GM21423 (cell line): ENCODE data around the gene TPD52L2.
"Not testable (repeated sequence)": the region's sequence is repeated elsewhere in the genome, so short reads cannot be mapped to it uniquely, and the experiment has no call there.

Source experiments
- ATAC-seq: cut with Tn5 transposase; IDR thresholded peaks from one replicate; pipeline ENCODE4 v1.9.1; 2021; ENCODE audit warnings: mild to moderate bottlenecking, moderate library complexity; ENCODE audit not compliant: unreplicated experiment

Gene TPD52L2

DNA sequence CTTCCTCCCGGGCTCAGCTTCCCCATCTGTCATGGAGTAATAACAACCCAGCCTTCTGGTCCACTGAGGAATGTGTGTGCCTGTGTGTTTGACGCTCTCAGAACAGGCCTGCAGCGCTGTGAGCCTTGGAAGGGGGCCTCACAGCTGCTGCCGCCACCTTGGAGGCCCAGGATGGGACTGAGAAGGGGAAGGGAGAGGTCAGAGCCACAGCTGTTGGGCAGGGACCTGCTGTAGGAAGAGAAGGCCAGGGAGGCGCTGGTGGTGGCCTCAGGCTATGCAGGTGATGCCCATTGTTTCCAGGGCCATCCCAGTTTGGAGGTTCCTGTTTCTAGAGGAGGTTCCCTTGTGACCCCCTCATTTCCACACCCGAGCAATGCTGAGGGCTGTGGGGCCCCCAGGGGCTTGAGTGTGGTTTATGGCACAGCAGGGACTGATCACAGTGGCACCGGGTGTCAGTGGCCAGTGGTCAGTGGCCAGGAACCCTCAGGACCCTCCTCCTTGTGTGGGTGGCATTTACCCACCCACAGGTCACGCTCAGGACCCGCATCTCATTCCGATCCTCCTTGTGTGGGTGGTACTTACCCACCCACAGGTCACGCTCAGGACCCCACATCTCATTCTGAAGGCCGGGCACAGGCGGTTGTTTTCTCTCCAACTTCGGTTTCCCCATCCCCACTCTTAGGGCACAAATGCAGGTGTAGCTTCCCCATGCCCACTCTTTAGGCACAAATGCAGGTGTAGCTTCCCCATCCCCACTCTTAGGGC lies 14.0 kb downstream of the TPD52L2 start:
- no peak for ATAC-seq

- ATAC-seq: not testable (repeated sequence)
These were observed 15.8 kb downstream of the TPD52L2 start for GRCh38 chr20:63880901-63881300.

DNA sequence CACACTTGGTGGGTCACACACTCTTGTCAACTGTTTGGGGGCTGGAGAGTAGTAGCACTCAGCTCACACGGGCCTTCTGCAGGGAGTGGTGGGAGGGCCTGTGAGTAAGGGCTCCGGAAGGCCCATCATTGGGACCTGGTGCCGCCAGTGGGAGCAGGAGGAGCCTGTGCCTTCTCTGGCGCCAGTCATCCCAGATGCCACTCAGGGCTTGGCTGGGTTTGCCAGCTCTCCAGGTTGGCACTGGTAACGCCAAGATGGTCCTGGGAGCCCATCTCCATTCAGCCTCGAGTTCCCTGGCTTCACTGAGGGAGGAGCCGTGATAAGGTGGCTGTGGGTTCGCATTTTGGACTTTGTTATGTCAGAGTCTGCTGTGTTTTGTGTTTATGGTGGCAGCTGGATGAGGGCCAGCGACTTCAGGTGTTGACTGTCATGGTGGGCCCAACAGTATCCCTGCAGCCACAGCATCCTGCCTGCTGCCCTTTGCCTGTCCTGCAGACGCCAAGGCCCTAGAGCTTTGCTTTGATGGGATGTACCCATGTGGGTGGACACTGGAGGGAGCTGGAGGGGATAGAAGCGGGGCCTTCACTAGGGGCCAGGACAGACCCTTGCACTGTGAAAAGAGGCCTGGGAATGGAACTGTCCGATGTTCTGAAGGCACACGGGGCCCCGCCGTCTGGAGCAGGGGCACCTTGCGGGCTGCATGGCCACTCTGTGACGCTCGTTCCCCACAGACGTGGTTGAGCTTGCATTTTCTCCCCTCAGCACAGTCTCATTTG lies 16.6 kb downstream of the TPD52L2 start:
- no peak for ATAC-seq

GRCh38 chr20:63882257-63883200 lies 17.5 kb downstream of the TPD52L2 start:
- ATAC-seq: no peak

GRCh38 chr20:63883201-63883593 lies 18.1 kb downstream of the TPD52L2 start:
- no peak for ATAC-seq

DNA sequence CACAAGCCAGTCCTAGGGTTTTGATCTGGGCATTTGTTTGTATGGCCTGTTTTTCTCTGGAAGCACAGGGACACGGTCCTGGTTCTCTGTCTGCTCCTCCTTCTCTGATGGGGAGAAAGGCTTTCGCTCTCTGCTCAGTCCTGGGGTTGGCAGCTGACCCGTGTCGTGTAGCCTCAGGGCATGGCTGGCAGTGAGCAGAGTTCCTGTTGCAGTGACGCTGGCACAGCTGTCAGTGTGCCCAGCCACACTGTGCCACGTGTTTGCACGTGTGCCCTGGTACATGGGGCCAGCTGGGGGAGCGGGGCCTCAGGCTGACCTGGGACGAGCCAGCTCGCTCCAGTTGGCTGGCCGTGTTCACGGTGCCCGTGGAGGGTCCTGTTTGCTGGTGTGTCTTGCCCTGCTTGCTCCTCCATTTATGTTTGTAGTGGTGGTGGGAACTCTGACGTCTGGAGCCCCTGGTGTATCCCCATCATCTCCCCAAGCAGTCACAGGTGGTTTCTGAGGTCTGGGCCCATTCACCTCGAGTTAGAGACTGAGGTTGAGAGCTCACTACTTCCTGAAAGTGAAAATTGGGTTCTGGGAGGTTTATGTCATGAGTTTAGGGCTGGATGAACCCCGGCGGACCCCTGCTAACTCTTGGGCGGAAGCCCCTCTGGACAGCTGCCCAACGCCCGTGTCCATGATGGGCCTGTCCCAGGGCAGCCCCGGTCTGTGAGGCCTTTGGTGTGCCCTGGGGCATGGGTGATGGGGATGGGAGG lies 19.6 kb downstream of the TPD52L2 start:
- ATAC-seq: no peak

- ATAC-seq: no peak
These were observed 20.4 kb downstream of the TPD52L2 start for GRCh38 chr20:63885264-63886053.

DNA sequence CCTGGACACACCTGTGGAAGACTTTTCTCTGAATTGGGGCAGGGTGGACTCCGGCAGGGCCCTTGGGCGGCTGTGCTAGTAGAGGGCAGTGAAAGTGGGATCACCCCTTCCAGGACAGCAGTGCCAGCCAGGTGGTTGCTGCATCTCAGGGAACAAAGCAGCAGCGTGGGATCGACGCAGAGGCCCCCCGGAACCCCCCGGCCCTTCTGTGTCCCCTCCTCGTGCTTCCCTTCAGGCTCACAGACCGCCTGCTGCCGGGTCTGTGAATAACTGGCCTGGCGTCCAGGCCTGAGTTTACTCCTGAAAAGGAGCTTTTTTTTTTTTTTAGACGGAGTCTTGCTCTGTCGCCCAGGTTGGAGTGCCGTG lies 21.0 kb downstream of the TPD52L2 start:
- no peak for ATAC-seq

DNA sequence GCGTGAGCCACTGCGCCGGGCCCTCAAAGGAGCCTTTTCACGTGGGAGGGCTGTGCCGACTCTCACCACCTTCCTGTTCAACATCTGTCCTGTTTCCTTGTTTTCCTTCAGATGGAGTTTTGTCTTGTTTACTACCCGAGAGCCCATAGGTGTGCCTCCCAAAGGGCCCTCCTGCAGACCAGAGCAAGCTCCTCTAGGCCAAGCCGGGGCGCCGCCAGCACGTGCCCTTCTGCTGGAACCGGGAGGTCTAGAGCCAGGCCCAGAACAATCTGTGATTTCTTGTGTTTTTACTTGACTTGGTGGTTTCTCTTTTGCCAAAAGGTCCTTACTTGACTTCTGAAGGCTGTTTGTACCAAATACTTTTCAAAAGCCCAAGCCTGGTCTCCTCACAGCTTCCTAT lies 21.9 kb downstream of the TPD52L2 start:
- ATAC-seq: no peak

- ATAC-seq: no peak
These were observed 24.5 kb downstream of the TPD52L2 start for GRCh38 chr20:63889241-63890200.

DNA sequence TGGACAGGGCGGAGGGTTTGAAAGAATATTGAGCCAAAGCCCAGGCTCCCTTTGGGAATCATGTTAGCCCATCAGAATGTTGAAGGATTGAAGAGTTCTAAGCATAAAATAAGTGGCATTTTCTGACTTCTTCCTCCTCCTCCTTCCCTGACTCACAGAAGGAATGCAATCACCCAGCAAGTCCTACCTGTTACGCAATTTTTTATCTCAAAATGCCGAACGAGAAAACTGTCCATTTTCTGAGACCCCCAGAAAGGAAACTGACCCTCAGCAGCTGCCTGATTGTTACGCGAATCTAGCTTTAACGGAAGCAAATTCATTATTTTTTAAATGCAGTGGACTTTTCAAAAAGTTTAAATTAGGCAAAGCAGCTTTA lies 25.1 kb downstream of the TPD52L2 start:
- no peak for ATAC-seq

DNA sequence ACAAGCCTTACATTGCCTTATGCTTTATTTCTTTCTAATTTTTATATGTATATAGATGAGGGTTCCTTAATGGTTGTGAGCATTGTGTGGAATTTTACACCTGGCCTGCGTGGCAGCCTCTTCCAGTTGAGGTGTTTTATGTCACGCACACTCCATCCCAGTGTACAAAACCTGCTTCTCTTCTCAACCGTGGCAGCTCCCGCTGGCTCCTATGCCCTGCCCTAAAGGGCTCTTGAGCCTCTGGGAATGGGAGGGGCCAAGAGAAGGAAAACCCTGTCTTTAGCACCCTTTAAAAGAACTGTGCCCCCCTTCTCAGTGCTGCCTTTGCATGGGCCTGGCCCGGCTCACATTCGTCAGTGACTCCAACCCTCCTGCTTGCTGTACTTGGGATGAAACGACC lies 25.5 kb downstream of the TPD52L2 start:
- no peak for ATAC-seq

- ATAC-seq: no peak
These were observed 26.3 kb downstream of the TPD52L2 start for GRCh38 chr20:63891061-63892002.

DNA sequence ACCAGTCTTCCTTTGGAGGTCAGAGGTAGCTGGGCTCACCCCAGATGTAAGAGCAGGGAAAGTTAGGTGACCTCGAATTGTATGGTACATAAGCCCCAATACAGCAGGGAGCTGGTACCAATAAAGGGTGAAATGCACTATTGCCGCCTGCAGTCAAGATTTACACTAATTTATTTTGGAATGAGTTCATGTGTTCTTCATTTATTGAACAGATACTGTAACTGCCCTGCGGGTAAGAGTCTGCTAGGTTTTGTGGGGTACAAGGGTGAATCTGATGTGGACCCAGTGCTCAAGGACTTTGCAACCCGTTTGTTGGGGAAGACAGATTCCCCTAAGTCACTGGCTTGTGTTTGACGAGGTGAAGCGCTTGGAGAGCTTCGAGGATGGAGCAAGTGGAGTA lies 27.3 kb downstream of the TPD52L2 start:
- ATAC-seq: no peak

GRCh38 chr20:63893999-63894357 lies 28.9 kb downstream of the TPD52L2 start:
- no peak for ATAC-seq

GRCh38 chr20:63894358-63895201 lies 29.5 kb downstream of the TPD52L2 start, which contains the start of gene DNAJC5:
Gene DNAJC5, plus strand, starts transcription at chr20:63895126. Its CDS starts 33,220 bp downstream, at chr20:63928346.
- ATAC-seq: peak; percentile 82
